ENCODE measurements around the gene EMD.
A peak's percentile ranks its signal among the peaks of the same experiment; 100 is the strongest.

Gene EMD

GRCh38 chrX:154355776-154356140 is 23.3 kb upstream of the EMD start:
- DNase-seq = no peak

GRCh38 chrX:154356596-154356995 is 22.5 kb upstream of the EMD start:
- no peak for DNase-seq

GRCh38 chrX:154357205-154357604 is 21.9 kb upstream of the EMD start:
- DNase-seq = no peak

- DNase-seq = no peak
These were observed 21.1 kb upstream of the EMD start for GRCh38 chrX:154358011-154358410.

GRCh38 chrX:154358829-154359228 is 20.3 kb upstream of the EMD start:
- DNase-seq = no peak

- no peak for DNase-seq
These were observed 19.5 kb upstream of the EMD start for GRCh38 chrX:154359362-154360154.

- no peak for DNase-seq
These were observed 18.9 kb upstream of the EMD start for GRCh38 chrX:154360155-154360713.

GRCh38 chrX:154362085-154362742 is 16.9 kb upstream of the EMD start:
- DNase-seq = no peak

- no peak for DNase-seq
These were observed 15.2 kb upstream of the EMD start for GRCh38 chrX:154363706-154364439.

- DNase-seq = no peak
These were observed 14.0 kb upstream of the EMD start for GRCh38 chrX:154365052-154365600.

GRCh38 chrX:154365997-154366665 is 13.0 kb upstream of the EMD start:
- no peak for DNase-seq

- no peak for DNase-seq
These were observed 12.4 kb upstream of the EMD start for GRCh38 chrX:154366666-154367055.

- no peak for DNase-seq
These were observed 11.4 kb upstream of the EMD start for GRCh38 chrX:154367474-154368308.

GRCh38 chrX:154368630-154369448 is 10.3 kb upstream of the EMD start:
- DNase-seq = peak; percentile 97

GRCh38 chrX:154369449-154370299 is 9.4 kb upstream of the EMD start:
- peak; percentile 81 for DNase-seq

GRCh38 chrX:154370300-154371016 is 8.6 kb upstream of the EMD start:
- DNase-seq = peak; percentile 10

GRCh38 chrX:154371017-154371788 is 7.9 kb upstream of the EMD start:
- peak; percentile 94 for DNase-seq

GRCh38 chrX:154371789-154372300 is 7.2 kb upstream of the EMD start:
- no peak for DNase-seq

Data from inflammatory macrophage treated with lipopolysaccharide for 4 hours (primary cell).